LNCAP (cell line): ENCODE measurements around the gene OR8U1.

Experiments used
- CTCF ChIP-seq: fragments of 450-650 bp; IDR thresholded peaks from 2 replicates; pipeline ENCODE4 v1.5.1; 2017; ENCODE audit warnings: mild to moderate bottlenecking

OR8U1 gene

GRCh38 chr11:56375324-56375723 is at the start of gene OR8U1:
OR8U1 (plus strand) TSS chr11:56375624; CDS start chr11:56375624, 0 bp downstream.
- TF ChIP-seq CTCF = no peak

- no peak for TF ChIP-seq CTCF
Observed at GRCh38 chr11:56331861-56332491, 43.4 kb upstream of the OR8U1 start.

- TF ChIP-seq CTCF = no peak
Observed at GRCh38 chr11:56333156-56333555, 42.3 kb upstream of the OR8U1 start.

GRCh38 chr11:56340289-56340688 is 35.1 kb upstream of the OR8U1 start:
- no peak for TF ChIP-seq CTCF

GRCh38 chr11:56345739-56346138 is 29.7 kb upstream of the OR8U1 start, which contains the start of gene OR8K1:
OR8K1 (plus strand) TSS chr11:56346039; CDS start chr11:56346039, 0 bp downstream.
- no peak for TF ChIP-seq CTCF

GRCh38 chr11:56353991-56354390 is 21.4 kb upstream of the OR8U1 start, which contains the start of gene OR8J1:
OR8J1 (plus strand) TSS chr11:56354291; CDS start chr11:56360247, 5,956 bp downstream.
- no peak for TF ChIP-seq CTCF

- TF ChIP-seq CTCF = no peak
Observed at GRCh38 chr11:56380120-56380519, 4.7 kb downstream of the OR8U1 start.

GRCh38 chr11:56394381-56394780 is 19.0 kb downstream of the OR8U1 start:
- TF ChIP-seq CTCF = no peak
